K562 (cell line): ENCODE measurements around the gene PPFIA3. TPM values are rescaled to one million over a fixed set of nuclear protein-coding genes. Genes with fewer than 3 reads are reported as not detected.

Experiments used
- BACH1 ChIP-seq: fragments of 200-800 bp; sonication (Bioruptor generic); IDR thresholded peaks from 2 replicates; pipeline ENCODE4 v1.6.1; 2016; ENCODE audit warnings: missing genetic modification characterization, missing compliant biosample characterization
- BCL6 ChIP-seq: fragments of 250-450 bp; sonication (Bioruptor Pico); IDR thresholded peaks from 2 replicates; pipeline ENCODE4 v1.4.0; 2020
- BDP1 ChIP-seq: IDR thresholded peaks from 3 replicates; pipeline ENCODE4 v1.6.1; 2011; ENCODE audit not compliant: insufficient read length, insufficient read depth
- CREB1 ChIP-seq, 2 experiments: sonication (generic) in 1 of 2; formaldehyde crosslinking in 1 of 2; IDR thresholded peaks; 2 replicates each; pipeline versions ENCODE4 v1.6.1 to v1.8.0; 2012 to 2022; ENCODE audit warnings: inconsistent platforms in 1 of 2, mild to moderate bottlenecking in 1 of 2, missing genetic modification reagents in 1 of 2, moderate library complexity in 1 of 2
- CREBBP ChIP-seq: IDR thresholded peaks from one replicate; pipeline ENCODE4 v1.6.1; 2012; ENCODE audit warnings: low read depth, mild to moderate bottlenecking, control low read depth, inconsistent platforms, low read length
- ELF4 ChIP-seq: fragments of 450-650 bp; formaldehyde crosslinking; IDR thresholded peaks from 2 replicates; pipeline ENCODE4 v1.4.0; 2022; ENCODE audit warnings: missing genetic modification characterization
- ETS2 ChIP-seq: IDR thresholded peaks from 2 replicates; pipeline ENCODE4 v1.6.1; 2016; ENCODE audit warnings: borderline replicate concordance, missing genetic modification characterization, mild to moderate bottlenecking, moderate library complexity, missing compliant biosample characterization; ENCODE audit not compliant: poor library complexity, severe bottlenecking
- FOSL1 ChIP-seq: fragments of 200-800 bp; sonication (Bioruptor generic); conservative IDR thresholded peaks from 2 replicates; pipeline ENCODE4 v1.6.1; 2016; ENCODE audit warnings: missing genetic modification characterization, missing compliant biosample characterization
- FUS ChIP-seq: fragments of 200-400 bp; formaldehyde crosslinking; optimal IDR thresholded peaks from 2 replicates; pipeline ENCODE3; 2017; ENCODE audit warnings: low read depth, low read length
- HNRNPUL1 ChIP-seq: fragments of 200-400 bp; formaldehyde crosslinking; IDR thresholded peaks from 2 replicates; pipeline ENCODE4 v1.6.1; 2017; ENCODE audit warnings: low read length
- HOXB6 ChIP-seq: fragments of 250-450 bp; sonication (Bioruptor Pico); IDR thresholded peaks from 2 replicates; pipeline ENCODE4 v1.5.1; 2022; ENCODE audit warnings: mild to moderate bottlenecking, borderline replicate concordance
- KAT7 ChIP-seq: sonication (generic); formaldehyde crosslinking; IDR thresholded peaks from 2 replicates; pipeline ENCODE4 v1.8.0; 2022; ENCODE audit warnings: missing genetic modification reagents, mild to moderate bottlenecking, borderline replicate concordance
- KAT8 ChIP-seq: fragments of 450-650 bp; IDR thresholded peaks from 2 replicates; pipeline ENCODE4 v1.6.1; 2016; ENCODE audit warnings: low read depth, mild to moderate bottlenecking
- MEF2D ChIP-seq: conservative IDR thresholded peaks from 2 replicates; pipeline ENCODE4 v1.6.1; 2016; ENCODE audit warnings: low read depth, missing genetic modification characterization, missing compliant biosample characterization
- NRF1 ChIP-seq, 2 experiments: fragments of 450-650 bp; IDR thresholded peaks in 1 of 2; conservative IDR thresholded peaks in 1 of 2; 2 replicates each; pipeline ENCODE4 v1.6.1; 2014; ENCODE audit warnings: mild to moderate bottlenecking in 2 of 2
- PHF20 ChIP-seq: fragments of 450-650 bp; IDR thresholded peaks from 2 replicates; pipeline ENCODE4 v1.6.1; 2018; ENCODE audit not compliant: partially characterized antibody
- PHTF2 ChIP-seq: fragments of 250-450 bp; sonication (Bioruptor Pico); IDR thresholded peaks from 2 replicates; pipeline ENCODE4 v1.5.0; 2021; ENCODE audit warnings: mild to moderate bottlenecking
- POLR2H ChIP-seq: IDR thresholded peaks from 2 replicates; pipeline ENCODE4 v1.6.1; 2016; ENCODE audit warnings: missing genetic modification characterization, low read depth, mild to moderate bottlenecking, control low read depth, missing compliant biosample characterization, moderate library complexity
- POLR3A ChIP-seq: IDR thresholded peaks from 2 replicates; pipeline ENCODE4 v1.6.1; 2011; ENCODE audit warnings: borderline replicate concordance, mild to moderate bottlenecking, moderate library complexity; ENCODE audit not compliant: insufficient read length, insufficient read depth; ENCODE audit errors: extremely low read depth
- PYGO2 ChIP-seq: fragments of 450-650 bp; IDR thresholded peaks from 2 replicates; pipeline ENCODE4 v1.6.1; 2016; ENCODE audit warnings: mild to moderate bottlenecking, missing genetic modification characterization, moderate library complexity, missing compliant biosample characterization
- SAFB2 ChIP-seq: fragments of 200-400 bp; formaldehyde crosslinking; IDR thresholded peaks from 2 replicates; pipeline ENCODE4 v1.6.1; 2018; ENCODE audit warnings: borderline replicate concordance, low read length, low read depth, moderate library complexity; ENCODE audit not compliant: severe bottlenecking
- SUPT5H ChIP-seq: fragments of 450-650 bp; IDR thresholded peaks from 2 replicates; pipeline ENCODE4 v1.6.1; 2016
- TARDBP ChIP-seq: fragments of 450-650 bp; IDR thresholded peaks from 2 replicates; pipeline ENCODE4 v1.6.1; 2016
- TCF15 ChIP-seq: fragments of 250-450 bp; sonication (Bioruptor Pico); IDR thresholded peaks from 2 replicates; pipeline ENCODE4 v1.8.0; 2022; ENCODE audit warnings: moderate library complexity, mild to moderate bottlenecking, inconsistent platforms
- U2AF1 ChIP-seq: fragments of 200-400 bp; formaldehyde crosslinking; optimal IDR thresholded peaks from 2 replicates; pipeline ENCODE3; 2017; ENCODE audit warnings: mild to moderate bottlenecking, low read depth, low read length, moderate library complexity
- ZBTB12 ChIP-seq: fragments of 250-450 bp; sonication (Bioruptor Pico); IDR thresholded peaks from 2 replicates; pipeline ENCODE4 v1.4.0; 2020
- ZNF121 ChIP-seq: sonication (generic); formaldehyde crosslinking; conservative IDR thresholded peaks from 2 replicates; pipeline ENCODE4 v1.8.0; 2022; ENCODE audit warnings: missing genetic modification reagents
- ZNF23 ChIP-seq: fragments of 250-450 bp; sonication (Bioruptor Pico); IDR thresholded peaks from 2 replicates; pipeline ENCODE4 v1.4.0; 2020; ENCODE audit warnings: mild to moderate bottlenecking
- ZNF277 ChIP-seq: fragments of 250-450 bp; sonication (Bioruptor Pico); IDR thresholded peaks from 2 replicates; pipeline ENCODE4 v1.8.0; 2022; ENCODE audit warnings: inconsistent platforms, mild to moderate bottlenecking, moderate library complexity, borderline replicate concordance
- ZNF384 ChIP-seq: IDR thresholded peaks from 2 replicates; pipeline ENCODE4 v1.6.1; 2012; ENCODE audit warnings: low read depth, low read length, improper control_type of control experiment
- polyA plus RNA-seq, 8 experiments: library from polyadenylated mRNA; depleted of rRNA in 4 of 8; stranded (reverse) in 5 of 8; unstranded in 3 of 8; fragments of >200 nt; fragmentation: Nextera tagmentation in 2 of 8; fragmentation: Illumina TruSeq in 1 of 8; extraction: Ambion mirVana in 2 of 8; extraction: Trizol in 1 of 8; gene quantifications; 2 replicates each; pipeline versions ENCODE4 v1.2.1 to v1.2.3, GENCODE V29; 2011 to 2014; ENCODE audit warnings: inconsistent platforms in 1 of 8, missing spikeins in 1 of 8
- total RNA-seq, 7 experiments: library from RNA; depleted of rRNA in 6 of 7; stranded (reverse); fragments of >200 nt in 6 of 7; fragmentation: Illumina TruSeq in 2 of 7; extraction: Trizol in 2 of 7; gene quantifications; 2 replicates each; pipeline versions ENCODE4 v1.2.1 to v1.2.3, GENCODE V29; 2011 to 2021; ENCODE audit warnings: low replicate concordance in 1 of 7

The PPFIA3 gene
- total and polyA plus RNA-seq, 9 of the 15 experiments (the other 6 are each of a cell fraction or from before 2014, with no cell fraction given): 0.10 to 53.0 (median 17.6) TPM

GRCh38 chr19:49142866-49143335 lies 23.6 kb downstream of the PPFIA3 start (continued):
- TF ChIP-seq CREB1 (IDR thresholded peaks at IDR 0.05) (no peak), CREB1 (CRISPR knock-in tag; IDR thresholded peaks at IDR 0.05) (peak; percentile 54; the same call in 1 of the 2 replicates), CREBBP (no peak), PHF20 (peak; percentile 66), BDP1 (no peak), HOXB6 (CRISPR knock-in tag) (no peak), BACH1 (tag) (no peak), ZNF384 (no peak), MEF2D (tag) (no peak), ZNF23 (CRISPR knock-in tag) (no peak), PYGO2 (no peak), KAT7 (CRISPR knock-in tag) (no peak), FUS (no peak), ZNF121 (CRISPR knock-in tag) (no peak), ZBTB12 (CRISPR knock-in tag) (no peak), SUPT5H (peak; percentile 61), POLR2H (tag) (no peak), KAT8 (no peak), ELF4 (CRISPR knock-in tag) (no peak), TARDBP (no peak), NRF1 (conservative IDR thresholded peaks at IDR 0.05 in 1 of 2, IDR thresholded peaks at IDR 0.05 in 1 of 2) (peak; percentile 72 to 79), U2AF1 (no peak), TCF15 (CRISPR knock-in tag) (no peak), ETS2 (tag) (no peak), ZNF277 (CRISPR knock-in tag) (no peak), SAFB2 (no peak), FOSL1 (tag) (no peak), POLR3A (no peak), BCL6 (CRISPR knock-in tag) (no peak), PHTF2 (no peak), HNRNPUL1 (no peak)
